GM06990 (cell line): ENCODE measurements around the gene SKI.

ENCODE experiments used
- DNase-seq: peaks from one replicate; pipeline ENCODE4 v3.0.0-alpha.2; 2011; ENCODE audit not compliant: insufficient read length; ENCODE audit errors: extremely low read depth
- H3K27me3 ChIP-seq: replicated peaks from 2 replicates; pipeline ENCODE4 v1.6.0; 2011; ENCODE audit warnings: low read length; ENCODE audit not compliant: control insufficient read depth, insufficient read depth
- H3K36me3 ChIP-seq: 2 replicates; pipeline ENCODE4 v1.5.1; 2011; ENCODE audit warnings: low read length; ENCODE audit not compliant: control insufficient read depth, insufficient read depth
- H3K4me3 ChIP-seq: replicated peaks from 2 replicates; pipeline ENCODE4 v1.5.1; 2011; ENCODE audit warnings: low read depth, mild to moderate bottlenecking, control low read depth, low read length
- TF ChIP-seq, protein P1 (sequence below): IDR thresholded peaks from 2 replicates; pipeline ENCODE4 v1.5.1; 2011; ENCODE audit warnings: low read length, control low read depth, mild to moderate bottlenecking, inconsistent platforms; ENCODE audit not compliant: insufficient read depth, poor library complexity, severe bottlenecking

SKI gene

DNA sequence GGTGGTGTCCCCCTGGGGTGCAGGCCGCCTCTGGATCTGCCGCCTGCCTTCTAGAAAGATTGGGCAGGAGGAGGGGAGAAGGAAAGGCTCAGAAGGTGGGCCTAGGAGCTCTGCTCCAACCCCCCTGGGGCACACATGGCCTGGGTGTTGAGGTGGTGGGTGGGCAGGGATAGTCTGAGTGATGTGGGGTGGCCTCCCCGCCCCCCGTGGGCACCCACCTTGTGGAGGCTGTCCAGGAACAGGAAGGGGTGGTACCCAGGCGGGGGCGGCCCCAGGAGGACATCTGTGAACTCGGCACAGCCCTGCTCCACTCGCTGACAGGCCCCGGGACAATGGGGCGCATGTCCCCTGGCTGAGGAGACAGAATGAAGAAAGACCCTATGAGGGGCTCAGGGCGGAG is 108.4 kb downstream of the SKI start:
- TF ChIP-seq, protein P1, sequence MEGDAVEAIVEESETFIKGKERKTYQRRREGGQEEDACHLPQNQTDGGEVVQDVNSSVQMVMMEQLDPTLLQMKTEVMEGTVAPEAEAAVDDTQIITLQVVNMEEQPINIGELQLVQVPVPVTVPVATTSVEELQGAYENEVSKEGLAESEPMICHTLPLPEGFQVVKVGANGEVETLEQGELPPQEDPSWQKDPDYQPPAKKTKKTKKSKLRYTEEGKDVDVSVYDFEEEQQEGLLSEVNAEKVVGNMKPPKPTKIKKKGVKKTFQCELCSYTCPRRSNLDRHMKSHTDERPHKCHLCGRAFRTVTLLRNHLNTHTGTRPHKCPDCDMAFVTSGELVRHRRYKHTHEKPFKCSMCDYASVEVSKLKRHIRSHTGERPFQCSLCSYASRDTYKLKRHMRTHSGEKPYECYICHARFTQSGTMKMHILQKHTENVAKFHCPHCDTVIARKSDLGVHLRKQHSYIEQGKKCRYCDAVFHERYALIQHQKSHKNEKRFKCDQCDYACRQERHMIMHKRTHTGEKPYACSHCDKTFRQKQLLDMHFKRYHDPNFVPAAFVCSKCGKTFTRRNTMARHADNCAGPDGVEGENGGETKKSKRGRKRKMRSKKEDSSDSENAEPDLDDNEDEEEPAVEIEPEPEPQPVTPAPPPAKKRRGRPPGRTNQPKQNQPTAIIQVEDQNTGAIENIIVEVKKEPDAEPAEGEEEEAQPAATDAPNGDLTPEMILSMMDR = no peak
- H3K4me3 ChIP-seq = no peak overlapping the region
- no peak for DNase-seq
- H3K36me3 ChIP-seq = no peaks in the 10 kb centered on the region
- H3K27me3 ChIP-seq = no peaks in the 10 kb centered on the region; the same call in 1 of the 2 replicates

GRCh38 chr1:2337081-2337480 is 109.0 kb downstream of the SKI start:
- Histone ChIP-seq H3K27me3 (no peaks in the 10 kb centered on the region; the same call in 1 of the 2 replicates), H3K36me3 (no peaks in the 10 kb centered on the region), H3K4me3 (no peak overlapping the region)
- DNase-seq = no peak
- TF ChIP-seq, protein P1 = no peak

DNA sequence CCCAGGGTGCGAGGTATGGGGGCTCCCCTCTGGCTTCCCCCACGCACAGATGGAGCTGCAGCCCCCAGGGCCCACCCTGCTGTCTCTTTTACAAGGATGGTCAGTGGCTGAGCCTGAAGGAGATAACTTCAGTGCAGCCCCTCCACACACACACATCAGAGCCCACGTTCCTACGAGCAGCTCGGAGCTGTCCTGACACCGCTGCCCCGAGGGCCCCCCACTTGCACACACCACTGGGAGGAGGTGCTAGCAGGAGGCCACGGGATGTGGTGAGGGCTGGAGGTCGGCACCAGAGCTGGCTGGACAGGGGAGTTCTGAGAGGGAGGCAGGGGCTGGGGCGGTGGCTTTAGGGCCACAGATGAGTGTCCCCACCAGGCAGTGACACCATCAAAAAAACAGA is 109.4 kb downstream of the SKI start:
- Histone ChIP-seq H3K36me3 (no peaks in the 10 kb centered on the region), H3K27me3 (no peaks in the 10 kb centered on the region; the same call in 1 of the 2 replicates), H3K4me3 (no peak overlapping the region)
- no peak for DNase-seq
- TF ChIP-seq, protein P1 = no peak

GRCh38 chr1:2339206-2340085 is 111.3 kb downstream of the SKI start:
- H3K27me3 ChIP-seq = no peaks in the 10 kb centered on the region; the same call in 1 of the 2 replicates
- TF ChIP-seq, protein P1 = no peak

GRCh38 chr1:2340086-2340917 is 112.2 kb downstream of the SKI start:
- no peak for DNase-seq
- H3K4me3 ChIP-seq = no peak overlapping the region
- TF ChIP-seq, protein P1 = no peak

More at GRCh38 chr1:2339206-2340085, 111.3 kb downstream of the SKI start:
- Histone ChIP-seq H3K36me3 (no peaks in the 10 kb centered on the region), H3K4me3 (no peak overlapping the region)
- no peak for DNase-seq

More at GRCh38 chr1:2340086-2340917, 112.2 kb downstream of the SKI start:
- Histone ChIP-seq H3K36me3 (no peaks in the 10 kb centered on the region), H3K27me3 (no peaks in the 10 kb centered on the region; the same call in 1 of the 2 replicates)
